ENCODE measurements around the gene TSEN54.
A peak's percentile ranks its signal among the peaks of the same experiment; 100 is the strongest.

Gene TSEN54

DNA sequence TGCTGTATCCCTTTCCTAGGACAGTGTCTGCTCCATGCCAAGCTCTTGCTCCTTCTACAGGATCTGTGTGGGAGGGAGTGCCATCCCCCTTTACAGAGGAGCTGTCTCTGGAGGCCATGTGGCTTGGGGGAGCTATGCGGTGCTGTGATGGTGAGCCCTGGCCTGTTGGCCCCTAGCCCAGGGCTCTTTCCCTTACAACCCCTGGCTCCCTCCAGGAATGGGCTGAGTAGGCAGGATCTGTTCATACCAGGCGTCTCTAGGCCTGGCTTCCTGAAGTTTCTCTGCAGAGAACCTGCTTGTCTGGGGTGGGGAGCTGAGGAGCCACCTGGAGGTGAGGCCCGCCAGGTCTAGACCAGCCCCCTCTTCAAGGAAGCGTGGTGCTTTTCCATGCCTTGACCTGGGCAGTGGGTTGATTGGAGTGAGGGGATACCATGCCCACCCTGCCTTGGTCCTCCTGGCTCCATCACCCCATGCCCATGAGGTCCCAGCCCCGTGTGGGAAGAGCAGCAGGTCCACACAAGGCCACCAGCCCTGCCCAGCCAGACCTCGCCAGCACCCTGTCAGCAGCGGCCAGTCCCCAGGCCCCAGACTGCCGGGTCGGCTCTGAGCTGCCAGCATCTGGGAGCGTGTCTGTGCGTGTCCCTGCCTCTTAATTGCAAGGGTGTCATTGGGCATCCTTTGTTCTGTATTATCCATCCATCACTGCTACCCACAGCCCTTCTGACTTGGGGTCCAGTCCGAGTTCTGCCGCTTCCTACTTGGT is 23.8 kb downstream of the TSEN54 start:
- no peaks in the 10 kb centered on the region for H3K27me3 ChIP-seq (ENCODE audit: low read depth, low read length)
- H3K27ac ChIP-seq (ENCODE audit: low read length), result no peak overlapping the region
- H3K36me3 ChIP-seq (ENCODE audit: control insufficient read depth in 1 of 2, insufficient read depth in 2 of 2, low read length in 2 of 2), result no peaks in the 10 kb centered on the region
- H3K4me3 ChIP-seq (ENCODE audit: low read depth in 1 of 2, low read length in 2 of 2), result no peak overlapping the region
- H3K9me3 ChIP-seq (ENCODE audit: control insufficient read depth in 1 of 2, low read length in 2 of 2), result no peaks in the 10 kb centered on the region
- no peaks in the 10 kb centered on the region for H3K4me1 ChIP-seq (ENCODE audit: control insufficient read depth in 1 of 2, insufficient read depth in 2 of 2, low read length in 2 of 2)

DNA sequence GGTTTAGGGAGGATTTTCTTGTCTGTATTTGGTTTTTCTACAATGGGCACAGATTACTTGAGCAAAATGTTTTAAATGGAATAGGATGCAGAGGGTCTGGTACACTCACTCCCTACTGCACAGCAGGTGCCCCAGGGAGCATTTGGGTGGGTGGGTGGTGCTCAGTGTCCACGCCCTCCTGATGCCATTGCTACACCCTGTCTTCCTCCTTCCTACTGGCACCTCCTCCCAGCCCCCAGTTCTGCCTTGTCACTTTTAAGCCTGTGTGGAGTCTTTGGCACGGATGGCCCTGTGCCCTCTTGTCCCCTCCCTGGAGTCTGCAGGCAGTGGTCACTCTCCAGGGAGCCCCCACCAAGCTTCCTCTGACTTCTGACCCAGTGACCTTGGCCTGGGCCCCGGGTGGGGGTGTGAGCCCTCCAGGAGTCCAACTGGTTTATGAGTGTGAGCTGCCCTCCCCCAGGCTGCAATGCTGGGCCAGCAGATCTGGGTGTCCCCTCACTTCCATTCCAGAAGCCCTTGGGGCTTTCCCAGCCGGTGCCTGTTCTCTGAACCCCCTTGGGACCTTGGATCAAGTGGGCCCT is 24.7 kb downstream of the TSEN54 start:
- H3K9me3 ChIP-seq (ENCODE audit: control insufficient read depth in 1 of 2, low read length in 2 of 2), result no peaks in the 10 kb centered on the region
- H3K4me1 ChIP-seq (ENCODE audit: control insufficient read depth in 1 of 2, insufficient read depth in 2 of 2, low read length in 2 of 2), result no peaks in the 10 kb centered on the region
- no peaks in the 10 kb centered on the region for H3K36me3 ChIP-seq (ENCODE audit: control insufficient read depth in 1 of 2, insufficient read depth in 2 of 2, low read length in 2 of 2)
- no peak overlapping the region for H3K27ac ChIP-seq (ENCODE audit: low read length)
- H3K4me3 ChIP-seq (ENCODE audit: low read depth in 1 of 2, low read length in 2 of 2), result no peak overlapping the region
- no peaks in the 10 kb centered on the region for H3K27me3 ChIP-seq (ENCODE audit: low read depth, low read length)

DNA sequence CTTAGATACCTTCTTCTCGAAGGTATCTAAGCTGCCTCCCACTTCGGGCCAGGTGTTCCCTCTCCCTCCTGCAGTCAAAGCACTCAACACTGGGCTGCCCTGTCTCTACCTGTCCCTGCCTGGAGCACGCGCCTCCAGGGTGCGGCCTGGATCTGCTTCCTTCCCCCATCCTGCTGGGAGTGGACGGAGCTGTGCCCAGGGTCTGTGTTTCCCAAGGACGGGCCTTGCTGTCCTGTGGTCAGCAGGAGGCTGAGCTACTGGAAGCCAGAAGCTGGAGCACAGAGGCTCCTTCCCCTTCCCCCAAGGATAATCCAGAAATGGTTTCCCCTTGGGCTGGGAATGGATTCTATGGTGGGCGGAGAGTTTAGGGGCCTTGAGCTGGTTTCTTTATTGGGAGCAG is 25.9 kb downstream of the TSEN54 start:
- no peaks in the 10 kb centered on the region for H3K4me1 ChIP-seq (ENCODE audit: control insufficient read depth in 1 of 2, insufficient read depth in 2 of 2, low read length in 2 of 2)
- peak overlapping the region; percentile 51 for H3K27ac ChIP-seq (ENCODE audit: low read length)
- H3K4me3 ChIP-seq (ENCODE audit: low read depth in 1 of 2, low read length in 2 of 2), result no peak overlapping the region
- H3K27me3 ChIP-seq (ENCODE audit: low read depth, low read length), result no peaks in the 10 kb centered on the region
- H3K9me3 ChIP-seq (ENCODE audit: control insufficient read depth in 1 of 2, low read length in 2 of 2), result no peaks in the 10 kb centered on the region
- H3K36me3 ChIP-seq (ENCODE audit: control insufficient read depth in 1 of 2, insufficient read depth in 2 of 2, low read length in 2 of 2), result no peaks in the 10 kb centered on the region

DNA sequence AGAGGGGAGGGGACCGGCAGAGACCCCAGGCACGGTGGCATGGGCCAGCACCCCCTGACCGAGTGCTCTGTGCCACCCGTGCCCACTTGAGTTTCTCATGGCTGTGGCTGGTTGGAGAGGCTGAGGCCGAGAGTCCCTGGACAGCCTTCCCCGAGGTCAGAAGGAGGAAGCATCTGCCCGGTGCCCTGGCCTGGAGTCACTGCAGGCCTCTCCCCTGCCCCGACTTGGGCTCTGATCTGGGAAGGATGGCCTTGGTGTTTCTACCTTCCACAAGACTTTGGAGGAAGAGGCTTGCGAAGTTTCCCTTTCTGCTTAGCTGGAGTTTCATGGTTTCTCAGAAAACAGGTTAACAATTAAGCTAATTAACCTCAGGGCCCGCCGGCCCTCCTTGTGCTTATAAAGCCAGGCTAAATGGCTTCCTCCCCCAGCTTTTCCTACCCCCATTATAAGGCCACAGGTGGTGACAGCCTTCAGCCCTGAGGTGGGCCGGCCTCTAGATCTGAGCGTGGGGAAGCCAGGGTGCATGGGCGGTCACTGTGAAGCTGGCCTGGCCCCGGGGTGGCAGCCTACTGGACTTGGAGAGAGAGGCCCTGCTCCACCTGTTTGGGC is 26.5 kb downstream of the TSEN54 start:
- Histone ChIP-seq H3K27ac (ENCODE audit: low read length) (peak overlapping the region; percentile 51), H3K27me3 (ENCODE audit: low read depth, low read length) (no peaks in the 10 kb centered on the region), H3K36me3 (ENCODE audit: control insufficient read depth in 1 of 2, insufficient read depth in 2 of 2, low read length in 2 of 2) (no peaks in the 10 kb centered on the region), H3K9me3 (ENCODE audit: control insufficient read depth in 1 of 2, low read length in 2 of 2) (no peaks in the 10 kb centered on the region), H3K4me3 (ENCODE audit: low read depth in 1 of 2, low read length in 2 of 2) (no peak overlapping the region), H3K4me1 (ENCODE audit: control insufficient read depth in 1 of 2, insufficient read depth in 2 of 2, low read length in 2 of 2) (no peaks in the 10 kb centered on the region)

DNA sequence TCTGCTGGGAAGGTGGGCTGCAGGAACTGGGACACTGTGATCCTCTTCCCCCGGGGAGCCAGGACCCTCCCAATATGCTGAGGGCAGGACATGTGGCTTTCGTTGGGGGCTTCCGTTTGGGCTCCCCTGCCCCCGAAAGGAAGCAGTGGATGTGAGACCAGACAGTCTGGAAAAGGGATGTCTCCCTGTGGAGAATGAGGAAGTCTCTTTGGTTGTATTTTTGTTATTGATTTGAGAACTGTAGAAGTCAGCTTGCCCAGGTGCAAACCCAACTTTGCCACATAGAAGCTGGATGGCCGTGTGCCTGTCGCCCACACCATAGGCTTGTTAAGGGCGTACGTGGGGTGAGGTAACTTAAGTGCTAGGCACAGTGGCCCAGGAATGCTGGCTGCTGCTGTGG is 27.9 kb downstream of the TSEN54 start:
- no peaks in the 10 kb centered on the region for H3K27me3 ChIP-seq (ENCODE audit: low read depth, low read length)
- no peaks in the 10 kb centered on the region for H3K4me1 ChIP-seq (ENCODE audit: control insufficient read depth in 1 of 2, insufficient read depth in 2 of 2, low read length in 2 of 2)
- H3K4me3 ChIP-seq (ENCODE audit: low read depth in 1 of 2, low read length in 2 of 2), result no peak overlapping the region
- no peak overlapping the region for H3K27ac ChIP-seq (ENCODE audit: low read length)
- no peaks in the 10 kb centered on the region for H3K36me3 ChIP-seq (ENCODE audit: control insufficient read depth in 1 of 2, insufficient read depth in 2 of 2, low read length in 2 of 2)
- H3K9me3 ChIP-seq (ENCODE audit: control insufficient read depth in 1 of 2, low read length in 2 of 2), result no peaks in the 10 kb centered on the region

GRCh38 chr17:75546181-75546580 is 29.9 kb downstream of the TSEN54 start:
- no peaks in the 10 kb centered on the region for H3K27me3 ChIP-seq (ENCODE audit: low read depth, low read length)
- H3K9me3 ChIP-seq (ENCODE audit: control insufficient read depth in 1 of 2, low read length in 2 of 2), result no peaks in the 10 kb centered on the region
- no peaks in the 10 kb centered on the region for H3K4me1 ChIP-seq (ENCODE audit: control insufficient read depth in 1 of 2, insufficient read depth in 2 of 2, low read length in 2 of 2)
- H3K27ac ChIP-seq (ENCODE audit: low read length), result no peak overlapping the region
- H3K36me3 ChIP-seq (ENCODE audit: control insufficient read depth in 1 of 2, insufficient read depth in 2 of 2, low read length in 2 of 2), result no peaks in the 10 kb centered on the region
- no peak overlapping the region for H3K4me3 ChIP-seq (ENCODE audit: low read depth in 1 of 2, low read length in 2 of 2)

DNA sequence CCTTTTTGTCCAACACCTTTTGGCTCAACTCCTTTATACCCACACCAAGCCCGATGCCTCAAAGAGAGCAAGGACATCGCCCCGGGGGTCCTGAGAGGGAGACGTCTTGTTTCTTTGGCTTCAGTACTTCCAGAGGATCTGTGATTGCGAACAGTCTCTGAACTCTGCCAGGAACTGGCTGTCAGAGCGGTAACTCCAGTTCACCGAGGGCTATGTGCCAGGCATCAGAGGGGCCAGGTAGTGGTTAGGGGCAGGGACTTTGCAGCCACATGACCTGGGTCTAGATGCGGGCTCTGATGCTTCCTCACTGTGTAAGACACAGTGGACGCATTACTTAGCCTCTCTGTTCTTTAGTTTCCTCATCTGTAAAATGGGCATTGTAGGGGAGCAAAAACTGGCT is 30.8 kb downstream of the TSEN54 start:
- Histone ChIP-seq H3K4me1 (ENCODE audit: control insufficient read depth in 1 of 2, insufficient read depth in 2 of 2, low read length in 2 of 2) (no peaks in the 10 kb centered on the region), H3K9me3 (ENCODE audit: control insufficient read depth in 1 of 2, low read length in 2 of 2) (no peaks in the 10 kb centered on the region), H3K27ac (ENCODE audit: low read length) (no peak overlapping the region), H3K4me3 (ENCODE audit: low read depth in 1 of 2, low read length in 2 of 2) (no peak overlapping the region), H3K36me3 (ENCODE audit: control insufficient read depth in 1 of 2, insufficient read depth in 2 of 2, low read length in 2 of 2) (no peaks in the 10 kb centered on the region), H3K27me3 (ENCODE audit: low read depth, low read length) (no peaks in the 10 kb centered on the region)

DNA sequence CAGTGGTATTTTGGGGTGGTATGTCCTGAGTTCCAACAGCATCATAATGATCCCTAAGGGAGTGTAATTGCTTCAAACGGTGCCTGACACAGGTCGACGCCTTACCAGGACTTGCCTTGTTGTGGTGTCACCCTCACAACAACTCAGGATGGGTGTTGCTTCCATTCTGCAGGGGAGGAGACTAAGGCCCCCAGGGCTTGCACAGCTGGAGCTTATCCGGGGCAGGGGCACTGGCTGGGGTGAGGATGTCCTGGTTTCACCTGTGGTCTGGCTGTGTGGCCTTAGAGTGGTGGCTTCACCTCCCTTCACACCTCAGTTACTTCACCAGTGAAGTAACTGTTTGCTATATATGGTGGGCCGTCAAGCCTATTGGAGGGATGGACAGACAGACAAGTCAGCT is 32.5 kb downstream of the TSEN54 start:
- H3K27ac ChIP-seq (ENCODE audit: low read length), result peak overlapping the region; percentile 85
- no peaks in the 10 kb centered on the region for H3K36me3 ChIP-seq (ENCODE audit: control insufficient read depth in 1 of 2, insufficient read depth in 2 of 2, low read length in 2 of 2)
- H3K27me3 ChIP-seq (ENCODE audit: low read depth, low read length), result no peaks in the 10 kb centered on the region
- no peaks in the 10 kb centered on the region for H3K9me3 ChIP-seq (ENCODE audit: control insufficient read depth in 1 of 2, low read length in 2 of 2)
- H3K4me1 ChIP-seq (ENCODE audit: control insufficient read depth in 1 of 2, insufficient read depth in 2 of 2, low read length in 2 of 2), result peaks cover 0 to 13% of the 10 kb centered on the region in 2 donors
- no peak overlapping the region for H3K4me3 ChIP-seq (ENCODE audit: low read depth in 1 of 2, low read length in 2 of 2)

GRCh38 chr17:75549246-75550138 is 33.2 kb downstream of the TSEN54 start:
- Histone ChIP-seq H3K4me3 (ENCODE audit: low read depth in 1 of 2, low read length in 2 of 2) (no peak overlapping the region), H3K9me3 (ENCODE audit: control insufficient read depth in 1 of 2, low read length in 2 of 2) (no peaks in the 10 kb centered on the region), H3K27ac (ENCODE audit: low read length) (peak overlapping the region; percentile 90), H3K27me3 (ENCODE audit: low read depth, low read length) (no peaks in the 10 kb centered on the region), H3K36me3 (ENCODE audit: control insufficient read depth in 1 of 2, insufficient read depth in 2 of 2, low read length in 2 of 2) (no peaks in the 10 kb centered on the region), H3K4me1 (ENCODE audit: control insufficient read depth in 1 of 2, insufficient read depth in 2 of 2, low read length in 2 of 2) (peaks cover 0 to 13% of the 10 kb centered on the region in 2 donors)

DNA sequence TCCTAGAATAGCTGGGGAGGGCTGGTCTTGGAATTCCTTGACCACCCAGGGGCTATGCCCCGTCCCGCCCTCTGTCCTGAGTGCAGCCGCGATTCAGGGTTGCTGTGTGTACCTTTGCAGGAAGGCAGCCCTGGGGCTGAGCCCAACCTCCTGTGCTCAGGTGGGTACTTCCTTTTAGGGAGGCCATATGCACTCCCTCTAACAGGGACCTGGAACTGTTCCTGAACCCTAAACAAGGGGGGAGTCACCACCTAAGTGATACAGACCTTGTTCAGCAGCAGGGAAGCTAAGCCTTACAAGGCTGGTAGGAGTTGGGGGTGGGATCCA is 33.8 kb downstream of the TSEN54 start:
- no peaks in the 10 kb centered on the region for H3K9me3 ChIP-seq (ENCODE audit: control insufficient read depth in 1 of 2, low read length in 2 of 2)
- no peaks in the 10 kb centered on the region for H3K36me3 ChIP-seq (ENCODE audit: control insufficient read depth in 1 of 2, insufficient read depth in 2 of 2, low read length in 2 of 2)
- peaks cover 0 to 13% of the 10 kb centered on the region in 2 donors for H3K4me1 ChIP-seq (ENCODE audit: control insufficient read depth in 1 of 2, insufficient read depth in 2 of 2, low read length in 2 of 2)

GRCh38 chr17:75551266-75551665 is 34.9 kb downstream of the TSEN54 start:
- Histone ChIP-seq H3K4me1 (ENCODE audit: control insufficient read depth in 1 of 2, insufficient read depth in 2 of 2, low read length in 2 of 2) (peaks cover 0 to 13% of the 10 kb centered on the region in 2 donors), H3K4me3 (ENCODE audit: low read depth in 1 of 2, low read length in 2 of 2) (no peak overlapping the region), H3K9me3 (ENCODE audit: control insufficient read depth in 1 of 2, low read length in 2 of 2) (no peaks in the 10 kb centered on the region), H3K36me3 (ENCODE audit: control insufficient read depth in 1 of 2, insufficient read depth in 2 of 2, low read length in 2 of 2) (no peaks in the 10 kb centered on the region), H3K27me3 (ENCODE audit: low read depth, low read length) (no peaks in the 10 kb centered on the region), H3K27ac (ENCODE audit: low read length) (no peak overlapping the region)

More for the DNA sequence above, 33.8 kb downstream of the TSEN54 start:
- no peak overlapping the region for H3K4me3 ChIP-seq (ENCODE audit: low read depth in 1 of 2, low read length in 2 of 2)
- no peaks in the 10 kb centered on the region for H3K27me3 ChIP-seq (ENCODE audit: low read depth, low read length)
- H3K27ac ChIP-seq (ENCODE audit: low read length), result peak overlapping the region; percentile 90
